H9 (cell line): Measurements from ENCODE around the gene C10orf95. TPM values are rescaled to one million over a fixed set of nuclear protein-coding genes. Genes with fewer than 3 reads are reported as not detected.

Source experiments
- DNase-seq: peaks from one replicate; pipeline ENCODE4 v3.0.0-alpha.2; 2017
- H2AFZ ChIP-seq: one replicate; pipeline ENCODE4 v1.6.1; 2013; ENCODE audit warnings: mild to moderate bottlenecking, low read length, control low read depth, moderate library complexity
- H2AK5ac ChIP-seq: 2 replicates; pipeline ENCODE4 v1.6.1; 2013; ENCODE audit warnings: low read length, control low read depth, mixed read lengths; ENCODE audit not compliant: insufficient read length
- H2BK120ac ChIP-seq: one replicate; pipeline ENCODE4 v1.6.1; 2013; ENCODE audit warnings: low read depth, mild to moderate bottlenecking, low read length, control low read depth, inconsistent platforms; ENCODE audit not compliant: poor library complexity, severe bottlenecking
- H2BK12ac ChIP-seq: 2 replicates; pipeline ENCODE4 v1.6.1; 2013; ENCODE audit warnings: low read length, control low read depth, mixed read lengths, low read depth; ENCODE audit not compliant: insufficient read length
- H2BK15ac ChIP-seq: 2 replicates; pipeline ENCODE4 v1.6.1; 2013; ENCODE audit warnings: low read depth, low read length, control low read depth
- H2BK20ac ChIP-seq: one replicate; pipeline ENCODE4 v1.6.1; 2013; ENCODE audit warnings: low read depth, mild to moderate bottlenecking, low read length, control low read depth, inconsistent platforms; ENCODE audit not compliant: poor library complexity, severe bottlenecking
- H2BK5ac ChIP-seq: 2 replicates; pipeline ENCODE4 v1.6.1; 2013; ENCODE audit warnings: low read length, control low read depth, mixed read lengths; ENCODE audit not compliant: insufficient read length
- H3K14ac ChIP-seq: 2 replicates; pipeline ENCODE4 v1.6.1; 2013; ENCODE audit warnings: low read length, control low read depth; ENCODE audit not compliant: insufficient read depth
- H3K18ac ChIP-seq: 2 replicates; pipeline ENCODE4 v1.6.1; 2013; ENCODE audit warnings: low read depth, mild to moderate bottlenecking, mixed read lengths, low read length, control low read depth; ENCODE audit not compliant: insufficient read length
- H3K23ac ChIP-seq: 2 replicates; pipeline ENCODE4 v1.6.1; 2013; ENCODE audit warnings: low read length, control low read depth, mixed read lengths, low read depth; ENCODE audit not compliant: insufficient read length
- H3K23me2 ChIP-seq: 2 replicates; pipeline ENCODE4 v1.6.1; 2013; ENCODE audit warnings: low read depth, mild to moderate bottlenecking, mixed read lengths, low read length, control low read depth; ENCODE audit not compliant: insufficient read length, poor library complexity, severe bottlenecking
- H3K27ac ChIP-seq: 2 replicates; pipeline ENCODE4 v1.5.1; 2013; ENCODE audit warnings: low read length, control low read depth, mixed read lengths, low read depth; ENCODE audit not compliant: insufficient read length
- H3K27me3 ChIP-seq: 2 replicates; pipeline ENCODE4 v1.6.1; 2013; ENCODE audit warnings: low read length, control low read depth, inconsistent platforms; ENCODE audit not compliant: insufficient read depth
- H3K4ac ChIP-seq: 2 replicates; pipeline ENCODE4 v1.6.1; 2013; ENCODE audit warnings: low read depth, mild to moderate bottlenecking, control low read depth, inconsistent platforms, low read length, moderate library complexity
- H3K4me1 ChIP-seq: 2 replicates; pipeline ENCODE4 v1.6.1; 2013; ENCODE audit warnings: low read length, control low read depth, inconsistent platforms; ENCODE audit not compliant: insufficient read depth
- H3K4me2 ChIP-seq: 2 replicates; pipeline ENCODE4 v1.6.1; 2013; ENCODE audit warnings: low read length, control low read depth, mixed read lengths; ENCODE audit not compliant: insufficient read length, insufficient read depth
- H3K56ac ChIP-seq: 2 replicates; pipeline ENCODE4 v1.6.1; 2013; ENCODE audit warnings: low read depth, mild to moderate bottlenecking, mixed read lengths, low read length, control low read depth; ENCODE audit not compliant: insufficient read length
- H3K79me1 ChIP-seq: 2 replicates; pipeline ENCODE4 v1.6.1; 2013; ENCODE audit warnings: low read depth, mild to moderate bottlenecking, moderate library complexity, low read length, control low read depth, inconsistent platforms; ENCODE audit not compliant: insufficient read depth, poor library complexity, severe bottlenecking
- H3K79me2 ChIP-seq: 2 replicates; pipeline ENCODE4 v1.6.1; 2013; ENCODE audit warnings: low read length, control low read depth, inconsistent platforms; ENCODE audit not compliant: insufficient read depth
- H3K9ac ChIP-seq: 2 replicates; pipeline ENCODE4 v1.6.1; 2013; ENCODE audit warnings: low read length, control low read depth, mixed read lengths; ENCODE audit not compliant: insufficient read length; ENCODE audit errors: extremely low read depth
- H3K9me3 ChIP-seq: one replicate; pipeline ENCODE4 v1.6.1; 2013; ENCODE audit warnings: low read depth, low read length, inconsistent platforms; ENCODE audit not compliant: control insufficient read depth
- H3T11ph ChIP-seq: one replicate; pipeline ENCODE4 v1.6.1; 2013; ENCODE audit warnings: mild to moderate bottlenecking, low read length, control low read depth, inconsistent platforms
- H4K20me1 ChIP-seq: one replicate; pipeline ENCODE4 v1.6.1; 2013; ENCODE audit not compliant: control insufficient read depth, insufficient read length, insufficient read depth
- H4K5ac ChIP-seq: 2 replicates; pipeline ENCODE4 v1.6.1; 2013; ENCODE audit warnings: low read depth, mild to moderate bottlenecking, mixed read lengths, low read length, control low read depth; ENCODE audit not compliant: insufficient read length
- H4K8ac ChIP-seq: replicated peaks from 2 replicates; pipeline ENCODE4 v1.6.1; 2013; ENCODE audit warnings: low read length, control low read depth, mixed read lengths, low read depth; ENCODE audit not compliant: insufficient read length
- H4K91ac ChIP-seq: 2 replicates; pipeline ENCODE4 v1.6.1; 2013; ENCODE audit warnings: low read depth, mild to moderate bottlenecking, moderate library complexity, mixed read lengths, low read length, control low read depth; ENCODE audit not compliant: insufficient read length
- H3K27ac Mint-ChIP-seq, 3 experiments: 2 replicates in 2 of 3; 3 replicates in 1 of 3; pipeline ENCODE4 v1.8.0; 2020 to 2021; ENCODE audit warnings: mixed read lengths in 3 of 3, mild to moderate bottlenecking in 1 of 3, moderate library complexity in 1 of 3
- H3K27me3 Mint-ChIP-seq: 2 replicates; pipeline ENCODE4 v1.8.0; 2021; ENCODE audit warnings: low read depth, mild to moderate bottlenecking, moderate library complexity, mixed read lengths
- H3K36me3 Mint-ChIP-seq, 3 experiments: 2 replicates in 2 of 3; 3 replicates in 1 of 3; pipeline ENCODE4 v1.8.0; 2020 to 2021; ENCODE audit warnings: low read depth in 3 of 3, mixed read lengths in 3 of 3; ENCODE audit not compliant: insufficient read depth in 1 of 3
- H3K4me1 Mint-ChIP-seq, 2 experiments: 2 replicates each; pipeline ENCODE4 v1.8.0; 2020; ENCODE audit warnings: mixed read lengths in 2 of 2
- H3K4me3 Mint-ChIP-seq, 2 experiments: 2 replicates in 1 of 2; 3 replicates in 1 of 2; pipeline ENCODE4 v1.8.0; 2020 to 2021; ENCODE audit warnings: mild to moderate bottlenecking in 2 of 2, mixed read lengths in 2 of 2, moderate library complexity in 1 of 2
- H3K9me3 Mint-ChIP-seq, 2 experiments: 2 replicates in 1 of 2; 3 replicates in 1 of 2; pipeline ENCODE4 v1.8.0; 2020; ENCODE audit warnings: mild to moderate bottlenecking in 2 of 2, mixed read lengths in 2 of 2, moderate library complexity in 1 of 2
- CTCF ChIP-seq: fragments of 200-600 bp; sonication (generic); conservative IDR thresholded peaks from 3 replicates; pipeline ENCODE4 v1.8.0; 2021; ENCODE audit warnings: antibody characterized with exemption, mild to moderate bottlenecking
- WGBS: extraction: QIAGEN DNeasy Blood & Tissue Kit; methylation state at CpG from one replicate; pipeline ENCODE4 v1.1.7; 2013; ENCODE audit warnings: missing lambda C conversion rate, low lambda C conversion rate, mixed read lengths; ENCODE audit not compliant: insufficient read length; ENCODE audit errors: extremely low coverage; 5-methylcytosine and 5-hydroxymethylcytosine counted together
- total RNA-seq: library from RNA; stranded (reverse); gene quantifications from 2 replicates; pipeline ENCODE4 v1.2.1, GENCODE V29; 2021

The C10orf95 gene
- total RNA-seq, 1 experiment from 2014 or later, result not detected

GRCh38 chr10:102484021-102484420 is 32.7 kb upstream of the C10orf95 start:
- TF ChIP-seq CTCF, result no peak
- peaks cover 39 to 92% (median 92%) of the 10 kb centered on the region in 3 experiments for H3K36me3 Mint-ChIP-seq

More at GRCh38 chr10:102484021-102484420, 32.7 kb upstream of the C10orf95 start:
- H3K4me1 ChIP-seq, result no peaks in the 10 kb centered on the region
- no peak overlapping the region for H2AK5ac ChIP-seq
- no peak overlapping the region for H3K4ac ChIP-seq
- no peaks in the 10 kb centered on the region for H3K9me3 ChIP-seq
- H3K27ac ChIP-seq, result no peak overlapping the region
- H3K9ac ChIP-seq, result no peak overlapping the region
- no peak overlapping the region for H2BK20ac ChIP-seq
- H4K5ac ChIP-seq, result no peak overlapping the region
- no peak overlapping the region for H4K91ac ChIP-seq
- no peaks in the 10 kb centered on the region for H3K23me2 ChIP-seq
- no peak overlapping the region for H2BK12ac ChIP-seq
- H3K18ac ChIP-seq, result no peak overlapping the region
- H3K4me2 ChIP-seq, result no peak overlapping the region
- H3K14ac ChIP-seq, result no peak overlapping the region
- H2AFZ ChIP-seq, result no peak overlapping the region
- H3T11ph ChIP-seq, result no peak overlapping the region
- no peaks in the 10 kb centered on the region for H3K27me3 ChIP-seq
- 0 out of 4 replicates have a peak, but pooled peaks cover 2% of the 10 kb centered on the region in 2 experiments for H3K4me1 Mint-ChIP-seq
- H3K79me2 ChIP-seq, result no peaks in the 10 kb centered on the region
- H2BK120ac ChIP-seq, result no peak overlapping the region
- no peak overlapping the region for H2BK15ac ChIP-seq
- H4K20me1 ChIP-seq, result no peaks in the 10 kb centered on the region
- H3K56ac ChIP-seq, result no peak overlapping the region
- no peak overlapping the region for H3K4me3 Mint-ChIP-seq
- no peaks in the 10 kb centered on the region for H3K27me3 Mint-ChIP-seq
- no peak overlapping the region for H3K27ac Mint-ChIP-seq
- H4K8ac ChIP-seq, result no peak overlapping the region
- no peak for DNase-seq
- no peaks in the 10 kb centered on the region for H3K79me1 ChIP-seq
- no CpG with 5 or more reads among the region's 13 CpGs for WGBS
- no peaks in the 10 kb centered on the region; a peak in 1 of 5 replicates for H3K9me3 Mint-ChIP-seq
- H2BK5ac ChIP-seq, result no peak overlapping the region
- H3K23ac ChIP-seq, result no peak overlapping the region
